K562 (cell line): ENCODE results near the gene TFCP2.

Source experiments
- EGR1 ChIP-seq: fragments of 450-650 bp; conservative IDR thresholded peaks from 2 replicates; pipeline ENCODE4 v1.6.1; 2017; ENCODE audit warnings: mild to moderate bottlenecking
- KLF13 ChIP-seq: fragments of 450-650 bp; IDR thresholded peaks from 2 replicates; pipeline ENCODE4 v1.6.1; 2016; ENCODE audit warnings: missing genetic modification characterization, low read depth, mild to moderate bottlenecking, missing compliant biosample characterization, moderate library complexity, borderline replicate concordance
- POLR2AphosphoS5 ChIP-seq: IDR thresholded peaks from 2 replicates; pipeline ENCODE4 v1.6.1; 2011; ENCODE audit warnings: mild to moderate bottlenecking, low read depth, low read length, moderate library complexity; ENCODE audit not compliant: control insufficient read depth, insufficient read depth
- SP2 ChIP-seq: IDR thresholded peaks from 2 replicates; pipeline ENCODE4 v1.6.1; 2011; ENCODE audit warnings: mild to moderate bottlenecking, low read depth, low read length, moderate library complexity; ENCODE audit not compliant: poor library complexity, severe bottlenecking; ENCODE audit errors: extremely low read depth
- YY1 ChIP-seq, 3 experiments: IDR thresholded peaks; 2 replicates each; pipeline ENCODE4 v1.6.1; 2011; ENCODE audit warnings: low read length in 2 of 3, mild to moderate bottlenecking in 2 of 3, moderate library complexity in 2 of 3, borderline replicate concordance in 1 of 3, control low read depth in 1 of 3, low read depth in 1 of 3; ENCODE audit not compliant: insufficient read depth in 3 of 3, insufficient replicate concordance in 2 of 3, control insufficient read depth in 1 of 3, insufficient read length in 1 of 3; ENCODE audit errors: extremely low read depth in 1 of 3

DNA sequence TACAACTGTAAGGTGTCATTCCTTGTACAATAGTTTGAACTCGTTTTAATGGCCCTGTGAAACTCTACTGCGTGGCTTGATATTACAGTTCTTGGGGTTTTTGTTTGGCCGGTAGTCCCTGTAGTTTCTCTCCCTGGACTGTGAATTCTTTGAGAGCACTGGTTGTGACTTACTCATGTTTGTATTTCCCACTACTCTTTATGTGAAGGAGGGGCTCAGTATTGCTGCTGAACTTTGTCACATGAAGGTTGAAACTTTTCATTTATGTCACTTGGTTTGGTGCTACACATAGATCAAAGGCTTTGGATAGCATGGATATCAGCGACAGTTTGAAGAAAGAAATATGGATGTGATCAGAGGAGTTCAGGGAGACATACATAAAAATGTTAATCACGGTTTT is 46.4 kb upstream of the TFCP2 start:
- TF ChIP-seq KLF13 (tag) (no peak), EGR1 (no peak), POLR2AphosphoS5 (no peak), YY1 (IDR thresholded peaks at IDR 0.05; ENCODE audit: borderline replicate concordance in 1 of 3, control insufficient read depth in 1 of 3, extremely low read depth in 1 of 3, insufficient read depth in 3 of 3, insufficient read length in 1 of 3, insufficient replicate concordance in 2 of 3, low read depth in 1 of 3, low read length in 2 of 3) (no peak), SP2 (no peak)
